IMR-90 (cell line): Measurements from ENCODE around the gene NUDT15. TPM values are rescaled to one million over a fixed set of nuclear protein-coding genes. Genes with fewer than 3 reads are reported as not detected.

Source experiments
- ATAC-seq: fragments of 200-7000 bp; cut with Tn5 transposase; 2 replicates; pipeline ENCODE4 v1.9.1; 2020; ENCODE audit warnings: low read depth, mild to moderate bottlenecking, moderate library complexity
- BruUV-seq: library from RNA; stranded (reverse); fragments of 400-500 nt; replicated peaks from 2 replicates; lab custom pipeline; 2021; lab: Mats Ljungman, UMichigan
- CTCF ChIA-PET: fragments of 300-600 bp; formaldehyde crosslinking; extraction: SDS; loops from one replicate; lab custom pipeline; 2021; ENCODE audit warnings: antibody characterized with exemption; lab: Yijun Ruan, JAX
- POLR2A ChIA-PET: fragments of 300-600 bp; sonication (Branson Sonifier 250); formaldehyde crosslinking; loops from one replicate; lab custom pipeline; 2022; ENCODE audit warnings: antibody characterized with exemption; ENCODE audit not compliant: unreplicated experiment; lab: Charles Lee
- DNase-seq: peaks from one replicate; pipeline ENCODE4 v3.0.0; 2013
- H2AFZ ChIP-seq: replicated peaks from 2 replicates; pipeline ENCODE3; 2013; ENCODE audit warnings: low read length, mild to moderate bottlenecking; ENCODE audit not compliant: poor library complexity
- H2AK5ac ChIP-seq: 2 replicates; pipeline ENCODE4 v1.6.1; 2013; ENCODE audit warnings: low read depth, low read length, inconsistent platforms
- H2AK9ac ChIP-seq: replicated peaks from 2 replicates; pipeline ENCODE3; 2013; ENCODE audit warnings: mild to moderate bottlenecking, low read depth, low read length, moderate library complexity; ENCODE audit not compliant: poor library complexity
- H2BK120ac ChIP-seq: 2 replicates; pipeline ENCODE4 v1.6.1; 2013; ENCODE audit warnings: low read depth, low read length, inconsistent platforms
- H2BK15ac ChIP-seq: 3 replicates; pipeline ENCODE4 v1.6.1; 2013; ENCODE audit warnings: low read depth, low read length, inconsistent platforms
- H2BK20ac ChIP-seq: 2 replicates; pipeline ENCODE4 v1.6.1; 2013; ENCODE audit warnings: low read depth, mild to moderate bottlenecking, inconsistent platforms, low read length, moderate library complexity
- H2BK5ac ChIP-seq: 2 replicates; pipeline ENCODE4 v1.6.1; 2013; ENCODE audit warnings: mild to moderate bottlenecking, low read depth, low read length, inconsistent platforms; ENCODE audit not compliant: poor library complexity, severe bottlenecking
- H3K14ac ChIP-seq: replicated peaks from 2 replicates; pipeline ENCODE4 v1.6.1; 2013; ENCODE audit warnings: low read depth, low read length, inconsistent platforms
- H3K18ac ChIP-seq: 2 replicates; pipeline ENCODE4 v1.6.1; 2013; ENCODE audit warnings: low read depth, low read length, control low read depth
- H3K23ac ChIP-seq: 2 replicates; pipeline ENCODE4 v1.6.1; 2013; ENCODE audit warnings: low read depth, low read length, inconsistent platforms
- H3K27ac ChIP-seq: 2 replicates; pipeline ENCODE4 v1.5.1; 2013; ENCODE audit warnings: mild to moderate bottlenecking, control low read depth, low read length; ENCODE audit not compliant: insufficient read depth
- H3K27me3 ChIP-seq: 2 replicates; pipeline ENCODE4 v1.6.1; 2013; ENCODE audit warnings: low read length; ENCODE audit not compliant: control insufficient read depth, insufficient read depth
- H3K36me3 ChIP-seq: 2 replicates; pipeline ENCODE4 v1.6.1; 2013; ENCODE audit warnings: low read length, mixed read lengths; ENCODE audit not compliant: control insufficient read depth, insufficient read depth
- H3K4ac ChIP-seq: 2 replicates; pipeline ENCODE4 v1.6.1; 2013; ENCODE audit warnings: low read depth, low read length, inconsistent platforms
- H3K4me1 ChIP-seq: 2 replicates; pipeline ENCODE4 v1.6.1; 2013; ENCODE audit warnings: low read length, mixed read lengths; ENCODE audit not compliant: control insufficient read depth, insufficient read depth
- H3K4me2 ChIP-seq: 2 replicates; pipeline ENCODE4 v1.6.1; 2013; ENCODE audit warnings: low read depth, mild to moderate bottlenecking, control low read depth, low read length, moderate library complexity
- H3K4me3 ChIP-seq: 2 replicates; pipeline ENCODE4 v1.5.1; 2013; ENCODE audit warnings: low read depth, mild to moderate bottlenecking, control low read depth, low read length, moderate library complexity; ENCODE audit not compliant: insufficient read depth
- H3K56ac ChIP-seq: 2 replicates; pipeline ENCODE4 v1.6.1; 2013; ENCODE audit warnings: low read length, inconsistent platforms; ENCODE audit not compliant: insufficient read depth; ENCODE audit errors: extremely low read depth
- H3K79me1 ChIP-seq, 2 experiments: 2 replicates each; pipeline ENCODE4 v1.6.1; 2013; ENCODE audit warnings: low read length in 2 of 2, inconsistent platforms in 1 of 2, low read depth in 1 of 2
- H3K9ac ChIP-seq: 2 replicates; pipeline ENCODE4 v1.6.1; 2013; ENCODE audit warnings: low read depth, low read length, control low read depth
- H3K9me1 ChIP-seq: 2 replicates; pipeline ENCODE4 v1.6.1; 2013; ENCODE audit warnings: low read length, inconsistent platforms; ENCODE audit not compliant: insufficient read depth
- H3K9me3 ChIP-seq: 2 replicates; pipeline ENCODE4 v1.6.1; 2013; ENCODE audit warnings: low read length; ENCODE audit not compliant: control insufficient read depth, insufficient read depth
- H4K20me1 ChIP-seq: 2 replicates; pipeline ENCODE4 v1.6.1; 2013; ENCODE audit warnings: low read length, inconsistent platforms; ENCODE audit not compliant: insufficient read depth
- H4K5ac ChIP-seq: 2 replicates; pipeline ENCODE4 v1.6.1; 2013; ENCODE audit warnings: mild to moderate bottlenecking, low read depth, low read length, control low read depth
- H4K8ac ChIP-seq, 2 experiments: 2 replicates each; pipeline ENCODE4 v1.6.1; 2013; ENCODE audit warnings: low read depth in 2 of 2, low read length in 2 of 2, control low read depth in 1 of 2, inconsistent platforms in 1 of 2
- H4K91ac ChIP-seq: 2 replicates; pipeline ENCODE4 v1.6.1; 2013; ENCODE audit warnings: low read depth, low read length, inconsistent platforms; ENCODE audit not compliant: insufficient read depth
- BHLHE40 ChIP-seq: fragments of 150-350 bp; IDR thresholded peaks from 2 replicates; pipeline ENCODE4 v1.6.1; 2016; ENCODE audit warnings: mild to moderate bottlenecking, low read depth, low read length
- FOS ChIP-seq: fragments of 150-350 bp; IDR thresholded peaks from 2 replicates; pipeline ENCODE4 v1.6.1; 2016; ENCODE audit warnings: low read depth, low read length
- MAFK ChIP-seq: IDR thresholded peaks from 2 replicates; pipeline ENCODE4 v1.6.1; 2012; ENCODE audit warnings: low read depth, low read length, improper control_type of control experiment
- RAD21 ChIP-seq: IDR thresholded peaks from 2 replicates; pipeline ENCODE4 v1.6.1; 2012; ENCODE audit warnings: low read length, improper control_type of control experiment
- RCOR1 ChIP-seq: IDR thresholded peaks from 2 replicates; pipeline ENCODE4 v1.6.1; 2012; ENCODE audit warnings: mild to moderate bottlenecking, low read length, improper control_type of control experiment; ENCODE audit not compliant: insufficient replicate concordance
- USF2 ChIP-seq: fragments of 150-350 bp; IDR thresholded peaks from 2 replicates; pipeline ENCODE4 v1.6.1; 2017; ENCODE audit warnings: mild to moderate bottlenecking, antibody characterized with exemption, low read length, low read depth
- WGBS, 2 experiments: methylation state at CpG; one replicate each; pipeline versions ENCODE4 v1.1.5 to v1.1.7; 2013; ENCODE audit warnings: missing lambda C conversion rate in 2 of 2; ENCODE audit not compliant: insufficient read length in 1 of 2; ENCODE audit errors: extremely low coverage in 2 of 2; 5-methylcytosine and 5-hydroxymethylcytosine counted together
- dilution Hi-C: fragments of 300-500 bp; cut with HindIII; formaldehyde crosslinking; loops from one replicate; pipeline ENCODE4 v1.14.3; 2018; ENCODE audit warnings: low sequenced_read_pairs; ENCODE audit not compliant: unreplicated experiment
- in situ Hi-C: fragments of 300-500 bp; cut with MboI; formaldehyde crosslinking; loops from 3 replicates; pipeline ENCODE4 v1.14.3; 2019; ENCODE audit warnings: low sequenced_read_pairs, inconsistent platforms, mixed read lengths
- intact Hi-C: fragments of 100-400 bp; cut with micrococcal nuclease; formaldehyde crosslinking; loops from 2 replicates; pipeline ENCODE4 v1.10.0; 2022
- polyA plus RNA-seq, 3 experiments: library from polyadenylated mRNA; depleted of rRNA; stranded (reverse); fragments of >200 nt; gene quantifications; 2 replicates each; pipeline ENCODE4 v1.2.3, GENCODE V29; 2012; ENCODE audit warnings: low replicate concordance in 1 of 3
- total RNA-seq: library from RNA; depleted of rRNA; stranded (reverse); fragments of >200 nt; gene quantifications from 2 replicates; pipeline ENCODE4 v1.2.3, GENCODE V29; 2012

The NUDT15 gene
- total and polyA plus RNA-seq, 2 of the 4 experiments (the other 2 are of a cell fraction), result 13.1 to 14.2 TPM

GRCh38 chr13:48006396-48006795, 31.1 kb upstream of the NUDT15 start:
- 0 out of 2 replicates have a peak, but pooled peaks cover 5% of the 10 kb centered on the region for H3K9me1 ChIP-seq
- no peak overlapping the region for H2BK20ac ChIP-seq
- H3K4me2 ChIP-seq, result no peak overlapping the region
- intact Hi-C loops (no loop called here), in situ Hi-C loops (no loop called here), dilution Hi-C loops (no loop called here)
- H4K8ac ChIP-seq, result no peak overlapping the region
- no peak overlapping the region for H3K56ac ChIP-seq
- H3K23ac ChIP-seq, result no peak overlapping the region
- TF ChIP-seq MAFK (peak; percentile 86), FOS (no peak), USF2 (no peak), BHLHE40 (no peak), RAD21 (no peak), RCOR1 (no peak)
- H3K27ac ChIP-seq, result no peak overlapping the region
- H2AFZ ChIP-seq, result no peak overlapping the region
- no peak overlapping the region for H2AK5ac ChIP-seq
- H2BK5ac ChIP-seq, result no peak overlapping the region
- CTCF ChIA-PET, result no interaction called here
- H3K27me3 ChIP-seq, result no peaks in the 10 kb centered on the region
- H3K18ac ChIP-seq, result no peak overlapping the region
- H3K4me1 ChIP-seq, result peaks cover 3% of the 10 kb centered on the region
- H3K9me3 ChIP-seq, result no peaks in the 10 kb centered on the region
- no peak overlapping the region for H3K4ac ChIP-seq
- ATAC-seq (no peak), DNase-seq (no peak)
- H2AK9ac ChIP-seq, result no peak overlapping the region
- no peak overlapping the region for H2BK120ac ChIP-seq
- no TSS peak for BruUV-seq
- no peak overlapping the region for H3K9ac ChIP-seq
- H3K36me3 ChIP-seq, result no peaks in the 10 kb centered on the region
- H4K20me1 ChIP-seq, result no peaks in the 10 kb centered on the region
- no peak overlapping the region for H3K4me3 ChIP-seq
- H3K14ac ChIP-seq, result no peak overlapping the region
- H2BK15ac ChIP-seq, result no peak overlapping the region
- no CpG with 5 or more reads among the region's 1 CpG for WGBS, 2 experiments
- POLR2A ChIA-PET, result no interaction called here
- no peak overlapping the region for H4K5ac ChIP-seq
- H4K91ac ChIP-seq, result no peak overlapping the region
- H3K79me1 ChIP-seq, result peaks cover 0 to 7% of the 10 kb centered on the region in 2 experiments; a peak in 1 of 4 replicates
